Tibial artery (tissue), 4 donors: ENCODE measurements around the gene NIPAL4.
"Not testable (repeated sequence)": the region's sequence is repeated elsewhere in the genome, so short reads cannot be mapped to it uniquely, and the experiment has no call there.

ENCODE experiments used
- DNase-seq, 2 donors: peaks; one replicate each; pipeline ENCODE4 v3.0.0-alpha.2; 2019
- H3K27ac ChIP-seq, 2 donors: fragments of 200-600 bp; sonication (generic) in 1 of 2; 1 replicate in 1 of 2; 2 replicates in 1 of 2; pipeline ENCODE4 v1.5.1; 2018 to 2019; ENCODE audit warnings: mild to moderate bottlenecking in 1 of 2
- H3K27me3 ChIP-seq, 2 donors: fragments of 200-600 bp; sonication (generic) in 1 of 2; one replicate each; pipeline versions ENCODE4 v1.5.1 to v1.6.0; 2016 to 2019
- H3K36me3 ChIP-seq, 3 donors: fragments of 200-600 bp; sonication (generic) in 2 of 3; one replicate each; pipeline ENCODE4 v1.5.1; 2016 to 2019; ENCODE audit warnings: mild to moderate bottlenecking in 2 of 3
- H3K4me1 ChIP-seq, 4 donors: fragments of 200-600 bp; sonication (generic) in 2 of 4; 1 replicate in 3 of 4; 2 replicates in 1 of 4; pipeline ENCODE4 v1.5.1; 2016 to 2019
- H3K4me3 ChIP-seq, 2 donors: fragments of 200-600 bp; sonication (generic) in 1 of 2; 1 replicate in 1 of 2; 2 replicates in 1 of 2; pipeline ENCODE4 v1.5.1; 2018 to 2019; ENCODE audit warnings: mild to moderate bottlenecking in 2 of 2
- H3K9me3 ChIP-seq, 3 donors: fragments of 200-600 bp; sonication (generic) in 1 of 3; one replicate each; pipeline ENCODE4 v1.5.1; 2016 to 2019
- intact Hi-C: fragments of 100-400 bp; cut with DNase I; formaldehyde crosslinking; loops from one replicate; pipeline ENCODE4 v1.15.0; 2023; ENCODE audit warnings: low total_unique reads
- TF ChIP-seq, protein P1 (sequence below), 2 experiments: fragments of 200-600 bp in 1 of 2; fragments of 450-650 bp in 1 of 2; IDR thresholded peaks; one replicate each; pipeline ENCODE4 v1.5.1; 2017 to 2019; ENCODE audit warnings: antibody characterized with exemption in 2 of 2, mild to moderate bottlenecking in 1 of 2, moderate library complexity in 1 of 2

The NIPAL4 gene

DNA sequence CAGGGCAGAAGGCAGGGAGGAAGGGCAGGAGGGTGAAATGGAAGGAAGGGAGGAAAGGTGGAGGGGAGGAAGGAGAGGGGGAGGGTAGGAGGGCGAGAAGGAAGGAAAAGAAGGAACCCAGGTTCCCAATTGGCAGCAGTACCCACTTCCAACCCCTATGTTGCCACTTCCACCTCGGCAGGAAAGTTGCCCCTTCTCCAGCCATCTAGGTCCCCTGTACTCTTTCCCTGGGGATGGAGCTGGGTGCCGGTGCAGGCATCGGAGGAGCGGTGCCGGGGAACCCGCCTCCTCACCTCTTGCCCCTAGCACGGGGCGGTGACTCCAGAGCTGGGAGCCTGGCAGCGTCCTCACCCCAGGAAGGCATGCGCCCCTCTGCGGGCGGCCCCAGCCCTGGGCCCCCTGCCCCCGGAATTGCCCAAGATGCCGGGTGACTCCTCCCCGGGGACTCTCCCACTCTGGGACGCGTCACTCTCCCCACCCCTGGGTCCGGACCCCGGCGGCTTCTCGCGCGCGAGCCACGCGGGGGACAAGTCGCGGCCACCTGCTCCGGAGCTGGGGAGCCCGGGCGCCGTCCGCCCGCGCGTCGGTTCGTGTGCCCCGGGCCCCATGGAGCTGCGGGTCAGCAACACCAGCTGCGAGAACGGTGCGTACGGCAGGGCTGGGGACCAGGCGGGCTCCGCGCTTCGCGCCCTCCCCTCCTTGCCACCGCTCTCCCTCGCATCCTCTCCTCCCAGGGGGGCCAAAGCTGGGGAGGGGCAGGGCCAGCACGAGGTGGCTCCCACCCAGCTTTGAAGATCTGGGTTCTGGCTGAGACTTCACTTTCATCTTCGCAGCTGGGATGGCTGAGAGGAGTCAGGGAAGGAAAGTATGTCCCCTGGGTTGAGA is at the start of gene NIPAL4:
Gene NIPAL4 (plus strand): TSS at position 499 of the 885 bp plus-strand sequence. CDS start 108 bp downstream, at position 607.
- Histone ChIP-seq H3K9me3 (no peaks in the 10 kb centered on the region), H3K4me1 (peaks cover 0 to 22% (median 14%) of the 10 kb centered on the region in 4 donors), H3K27me3 (peaks cover 0 to 13% of the 10 kb centered on the region in 2 donors), H3K36me3 (no peaks in the 10 kb centered on the region), H3K27ac (peak within 1 kb of the TSS in 1 of 2 donors; percentile 34), H3K4me3 (peak within 1 kb of the TSS; percentile 49 to 58)
- DNase-seq = no peak
- TF ChIP-seq, protein P1, sequence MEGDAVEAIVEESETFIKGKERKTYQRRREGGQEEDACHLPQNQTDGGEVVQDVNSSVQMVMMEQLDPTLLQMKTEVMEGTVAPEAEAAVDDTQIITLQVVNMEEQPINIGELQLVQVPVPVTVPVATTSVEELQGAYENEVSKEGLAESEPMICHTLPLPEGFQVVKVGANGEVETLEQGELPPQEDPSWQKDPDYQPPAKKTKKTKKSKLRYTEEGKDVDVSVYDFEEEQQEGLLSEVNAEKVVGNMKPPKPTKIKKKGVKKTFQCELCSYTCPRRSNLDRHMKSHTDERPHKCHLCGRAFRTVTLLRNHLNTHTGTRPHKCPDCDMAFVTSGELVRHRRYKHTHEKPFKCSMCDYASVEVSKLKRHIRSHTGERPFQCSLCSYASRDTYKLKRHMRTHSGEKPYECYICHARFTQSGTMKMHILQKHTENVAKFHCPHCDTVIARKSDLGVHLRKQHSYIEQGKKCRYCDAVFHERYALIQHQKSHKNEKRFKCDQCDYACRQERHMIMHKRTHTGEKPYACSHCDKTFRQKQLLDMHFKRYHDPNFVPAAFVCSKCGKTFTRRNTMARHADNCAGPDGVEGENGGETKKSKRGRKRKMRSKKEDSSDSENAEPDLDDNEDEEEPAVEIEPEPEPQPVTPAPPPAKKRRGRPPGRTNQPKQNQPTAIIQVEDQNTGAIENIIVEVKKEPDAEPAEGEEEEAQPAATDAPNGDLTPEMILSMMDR (IDR thresholded peaks at IDR 0.05) = no peak
- intact Hi-C loops = no loop called here

GRCh38 chr5:157415838-157416237 is 44.2 kb upstream of the NIPAL4 start:
- no peak overlapping the region for H3K27ac ChIP-seq
- intact Hi-C loops = no loop called here
- TF ChIP-seq, protein P1 (IDR thresholded peaks at IDR 0.05) = no peak
- H3K9me3 ChIP-seq = no peaks in the 10 kb centered on the region
- no peaks in the 10 kb centered on the region for H3K4me1 ChIP-seq
- no peaks in the 10 kb centered on the region for H3K27me3 ChIP-seq
- H3K36me3 ChIP-seq = no peaks in the 10 kb centered on the region
- H3K4me3 ChIP-seq = no peak overlapping the region
- no peak for DNase-seq

DNA sequence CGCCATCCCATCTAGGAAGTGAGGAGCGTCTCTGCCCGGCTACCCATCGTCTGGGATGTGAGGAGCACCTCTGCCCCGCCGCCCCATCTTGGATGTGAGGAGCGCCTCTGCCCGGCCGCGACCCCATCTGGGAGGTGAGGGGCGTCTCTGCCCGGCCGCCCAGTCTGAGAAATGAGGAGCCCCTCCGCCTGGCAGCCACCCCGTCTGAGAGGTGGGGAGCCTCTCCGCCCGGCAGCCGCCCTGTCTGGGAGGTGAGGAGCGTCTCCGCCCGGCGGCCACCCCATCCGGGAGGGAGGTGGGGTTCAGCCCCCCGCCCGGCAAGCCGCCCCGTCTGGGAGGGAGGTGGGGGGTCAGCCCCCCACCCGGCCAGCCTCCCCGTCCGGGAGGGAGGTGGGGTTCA is 40.5 kb upstream of the NIPAL4 start:
- H3K36me3 ChIP-seq, H3K9me3 ChIP-seq, H3K4me1 ChIP-seq, DNase-seq, H3K27me3 ChIP-seq, intact Hi-C loops, H3K4me3 ChIP-seq, H3K27ac ChIP-seq: not testable (repeated sequence)

DNA sequence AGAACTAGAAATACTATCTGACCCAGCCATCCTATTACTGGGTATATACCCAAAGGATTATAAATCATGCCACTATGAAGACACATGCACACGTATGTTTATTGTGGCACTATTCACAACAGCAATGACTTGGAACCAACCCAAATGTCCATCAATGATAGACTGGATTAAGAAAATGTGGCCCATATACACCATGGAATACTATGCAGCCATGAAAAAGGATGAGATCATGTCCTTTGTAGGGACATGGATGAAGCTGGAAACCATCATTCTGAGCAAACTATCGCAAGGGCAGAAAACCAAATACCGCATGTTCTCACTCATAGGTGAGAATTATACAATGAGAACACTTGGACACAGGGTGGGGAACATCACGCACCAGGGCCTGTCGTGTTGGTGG is 30.1 kb upstream of the NIPAL4 start:
- H3K27ac ChIP-seq = not testable (repeated sequence)

GRCh38 chr5:157431544-157432200 is 28.3 kb upstream of the NIPAL4 start:
- DNase-seq = no peak
- TF ChIP-seq, protein P1 (IDR thresholded peaks at IDR 0.05) = peak; percentile 42 to 64
- H3K9me3 ChIP-seq = no peaks in the 10 kb centered on the region
- H3K27me3 ChIP-seq = no peaks in the 10 kb centered on the region
- H3K4me1 ChIP-seq = no peaks in the 10 kb centered on the region
- H3K27ac ChIP-seq = no peak overlapping the region
- H3K36me3 ChIP-seq = no peaks in the 10 kb centered on the region
- H3K4me3 ChIP-seq = no peak overlapping the region
- intact Hi-C loops = loop anchor here (5.0 kb wide), 1 partner anchor 286 kb away; no protein-coding TSS in a partner anchor

More for the DNA sequence above, 30.1 kb upstream of the NIPAL4 start:
- H3K4me1 ChIP-seq, H3K4me3 ChIP-seq, H3K27me3 ChIP-seq, H3K9me3 ChIP-seq, DNase-seq, H3K36me3 ChIP-seq: not testable (repeated sequence)
- intact Hi-C loops = loop anchor here (5.0 kb wide), 1 partner anchor 287 kb away; no protein-coding TSS in a partner anchor

DNA sequence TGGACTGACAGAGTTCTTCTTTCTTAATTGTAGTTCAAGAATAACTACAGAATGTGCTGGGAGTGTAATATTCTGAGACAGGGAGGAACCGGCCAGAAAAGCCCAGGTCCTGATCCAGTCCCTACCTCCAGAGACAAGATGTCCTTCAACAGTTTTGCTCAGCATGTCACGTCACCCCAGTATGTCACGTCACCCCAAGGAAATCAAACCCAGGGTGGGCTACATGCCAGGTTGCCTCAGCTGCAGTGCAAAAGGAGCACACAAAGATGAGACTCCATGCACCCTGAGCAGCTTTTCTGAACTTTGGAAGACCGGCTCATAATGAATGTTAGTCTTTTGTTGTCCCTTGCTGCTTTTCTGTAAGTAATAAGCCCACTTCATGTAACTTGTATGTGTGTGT is 25.9 kb upstream of the NIPAL4 start:
- no peak for DNase-seq
- TF ChIP-seq, protein P1 (IDR thresholded peaks at IDR 0.05) = no peak
- intact Hi-C loops = loop anchor here (5.0 kb wide), 1 partner anchor 283 kb away; no protein-coding TSS in a partner anchor
- H3K27me3 ChIP-seq = no peaks in the 10 kb centered on the region
- H3K27ac ChIP-seq = no peak overlapping the region
- H3K36me3 ChIP-seq = no peaks in the 10 kb centered on the region
- no peak overlapping the region for H3K4me3 ChIP-seq
- H3K9me3 ChIP-seq = no peaks in the 10 kb centered on the region
- no peaks in the 10 kb centered on the region for H3K4me1 ChIP-seq
